PC-9 (cell line): ENCODE measurements around the gene PIEZO2. TPM values are rescaled to one million over a fixed set of nuclear protein-coding genes. Genes with fewer than 3 reads are reported as not detected.

Experiments used
- BruUV-seq: library from RNA; stranded (reverse); fragments of 400-500 nt; replicated peaks from 2 replicates; lab custom pipeline; 2021; lab: Mats Ljungman, UMichigan
- CTCF ChIA-PET: fragments of 300-600 bp; sonication (Branson Sonifier 250); formaldehyde crosslinking; loops from one replicate; lab custom pipeline; 2022; ENCODE audit warnings: antibody characterized with exemption; lab: Charles Lee
- POLR2A ChIA-PET: fragments of 300-600 bp; sonication (Branson Sonifier 250); formaldehyde crosslinking; loops from one replicate; lab custom pipeline; 2022; ENCODE audit warnings: antibody characterized with exemption; ENCODE audit not compliant: unreplicated experiment; lab: Charles Lee
- DNase-seq, 2 experiments: peaks; one replicate each; pipeline versions ENCODE4 v3.0.0 to v3.0.0-alpha.2; 2015 to 2022; ENCODE audit warnings: mixed read lengths in 1 of 2
- H2AFZ ChIP-seq: fragments of 200-600 bp; sonication (generic); 2 replicates; pipeline ENCODE4 v1.8.1; 2017; ENCODE audit warnings: antibody characterized with exemption
- H3F3A ChIP-seq: fragments of 200-600 bp; sonication (generic); 2 replicates; pipeline ENCODE4 v1.8.1; 2017; ENCODE audit warnings: antibody characterized with exemption, mild to moderate bottlenecking, low read depth; ENCODE audit not compliant: insufficient read depth
- H3K27ac ChIP-seq: fragments of 200-600 bp; sonication (generic); 2 replicates; pipeline ENCODE4 v1.6.1; 2016; ENCODE audit warnings: mixed run types
- H3K27me3 ChIP-seq: fragments of 200-600 bp; sonication (generic); 2 replicates; pipeline ENCODE4 v1.6.1; 2016; ENCODE audit warnings: low read depth, mixed run types; ENCODE audit not compliant: insufficient read depth
- H3K36me3 ChIP-seq: fragments of 200-600 bp; sonication (generic); 2 replicates; pipeline ENCODE4 v1.6.1; 2016; ENCODE audit warnings: low read depth, mixed run types
- H3K4me1 ChIP-seq: fragments of 200-600 bp; sonication (generic); replicated peaks from 2 replicates; pipeline ENCODE4 v1.6.1; 2016; ENCODE audit warnings: mixed run types; ENCODE audit not compliant: insufficient read depth
- H3K4me2 ChIP-seq: fragments of 200-600 bp; sonication (generic); 2 replicates; pipeline ENCODE4 v1.6.1; 2017; ENCODE audit warnings: mixed run types
- H3K4me3 ChIP-seq: fragments of 200-600 bp; sonication (generic); 2 replicates; pipeline ENCODE4 v1.6.1; 2016; ENCODE audit warnings: mixed run types
- H3K79me2 ChIP-seq: fragments of 200-600 bp; sonication (generic); 2 replicates; pipeline ENCODE4 v1.6.1; 2017; ENCODE audit warnings: low read depth, mixed run types
- H3K9me2 ChIP-seq: fragments of 200-600 bp; sonication (generic); 2 replicates; pipeline ENCODE4 v1.8.1; 2017; ENCODE audit warnings: mild to moderate bottlenecking; ENCODE audit not compliant: insufficient read depth
- H3K9me3 ChIP-seq: fragments of 200-600 bp; sonication (generic); 2 replicates; pipeline ENCODE4 v1.8.1; 2016; ENCODE audit warnings: low read depth; ENCODE audit not compliant: insufficient read depth
- H4K20me1 ChIP-seq: fragments of 200-600 bp; sonication (generic); 2 replicates; pipeline ENCODE4 v1.8.1; 2017; ENCODE audit not compliant: insufficient read depth
- EZH2 ChIP-seq: fragments of 200-600 bp; sonication (generic); IDR thresholded peaks from 2 replicates; pipeline ENCODE4 v1.8.0; 2017; ENCODE audit warnings: antibody characterized with exemption, low read depth
- intact Hi-C: fragments of 100-400 bp; cut with micrococcal nuclease; formaldehyde crosslinking; loops from one replicate; pipeline ENCODE4 v1.10.0; 2022; ENCODE audit not compliant: unreplicated experiment
- total RNA-seq: library from RNA; stranded (reverse); gene quantifications from 2 replicates; pipeline ENCODE4 v1.2.3, GENCODE V29; 2021
- TF ChIP-seq, protein P1 (sequence below): fragments of 200-600 bp; sonication (generic); conservative IDR thresholded peaks from 2 replicates; pipeline ENCODE4 v1.6.1; 2017; ENCODE audit warnings: mixed run types, antibody characterized with exemption, mild to moderate bottlenecking, moderate library complexity

PIEZO2 gene
- total RNA-seq, 1 experiment from 2014 or later: not detected

DNA sequence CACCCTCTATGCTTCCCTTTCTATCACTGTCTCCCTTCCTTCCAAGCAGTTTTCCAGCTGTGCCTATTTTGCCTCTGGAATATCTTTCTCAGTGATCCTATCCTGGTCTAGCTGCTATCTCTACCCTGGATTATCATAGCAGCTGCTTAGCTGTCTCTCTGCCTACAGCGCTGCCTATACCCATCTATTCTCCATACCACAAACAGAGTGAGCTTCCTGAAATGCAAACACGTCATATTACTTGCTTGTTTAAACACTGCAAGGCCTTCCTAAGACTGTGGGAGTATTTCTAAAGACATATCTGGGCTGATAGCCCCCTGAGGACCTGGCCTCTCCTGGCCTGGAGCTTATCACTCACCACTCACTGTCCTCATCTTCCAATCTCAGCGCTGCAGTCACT lies 403.4 kb downstream of the PIEZO2 start:
- no TSS peak for BruUV-seq
- H3F3A ChIP-seq: no peaks in the 10 kb centered on the region
- ChIA-PET POLR2A (no interaction called here), CTCF (no interaction called here)
- no peak for DNase-seq
- H3K36me3 ChIP-seq: no peaks in the 10 kb centered on the region
- no peaks in the 10 kb centered on the region for H3K4me1 ChIP-seq
- no peak for TF ChIP-seq EZH2
- TF ChIP-seq, protein P1, sequence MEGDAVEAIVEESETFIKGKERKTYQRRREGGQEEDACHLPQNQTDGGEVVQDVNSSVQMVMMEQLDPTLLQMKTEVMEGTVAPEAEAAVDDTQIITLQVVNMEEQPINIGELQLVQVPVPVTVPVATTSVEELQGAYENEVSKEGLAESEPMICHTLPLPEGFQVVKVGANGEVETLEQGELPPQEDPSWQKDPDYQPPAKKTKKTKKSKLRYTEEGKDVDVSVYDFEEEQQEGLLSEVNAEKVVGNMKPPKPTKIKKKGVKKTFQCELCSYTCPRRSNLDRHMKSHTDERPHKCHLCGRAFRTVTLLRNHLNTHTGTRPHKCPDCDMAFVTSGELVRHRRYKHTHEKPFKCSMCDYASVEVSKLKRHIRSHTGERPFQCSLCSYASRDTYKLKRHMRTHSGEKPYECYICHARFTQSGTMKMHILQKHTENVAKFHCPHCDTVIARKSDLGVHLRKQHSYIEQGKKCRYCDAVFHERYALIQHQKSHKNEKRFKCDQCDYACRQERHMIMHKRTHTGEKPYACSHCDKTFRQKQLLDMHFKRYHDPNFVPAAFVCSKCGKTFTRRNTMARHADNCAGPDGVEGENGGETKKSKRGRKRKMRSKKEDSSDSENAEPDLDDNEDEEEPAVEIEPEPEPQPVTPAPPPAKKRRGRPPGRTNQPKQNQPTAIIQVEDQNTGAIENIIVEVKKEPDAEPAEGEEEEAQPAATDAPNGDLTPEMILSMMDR: no peak
- H4K20me1 ChIP-seq: no peaks in the 10 kb centered on the region
- no peak overlapping the region for H3K4me3 ChIP-seq
- no peak overlapping the region for H2AFZ ChIP-seq
- no peaks in the 10 kb centered on the region for H3K9me3 ChIP-seq
- H3K79me2 ChIP-seq: no peaks in the 10 kb centered on the region
- H3K27me3 ChIP-seq: peaks cover 69% of the 10 kb centered on the region
- H3K4me2 ChIP-seq: no peak overlapping the region
- H3K27ac ChIP-seq: no peak overlapping the region
- H3K9me2 ChIP-seq: no peaks in the 10 kb centered on the region
- intact Hi-C loops: no loop called here

DNA sequence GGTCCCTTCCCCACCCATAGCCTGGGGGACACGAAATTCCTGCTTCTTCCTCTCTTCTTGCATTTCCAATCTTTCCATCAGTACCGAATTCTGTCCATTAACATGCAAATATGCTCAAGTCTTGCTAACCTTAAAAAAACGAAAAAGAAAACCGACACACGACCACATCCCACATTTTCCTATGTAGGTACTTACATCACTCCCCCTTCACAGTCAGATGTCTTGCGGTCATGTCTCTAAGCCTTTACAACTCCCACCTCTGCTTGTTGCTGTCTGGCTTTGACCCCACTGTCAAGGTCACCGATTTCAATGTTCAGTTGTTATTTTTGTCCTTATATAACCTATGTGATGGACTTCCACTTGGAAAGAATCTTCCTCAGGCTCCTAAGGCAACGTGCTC lies 404.1 kb downstream of the PIEZO2 start:
- Histone ChIP-seq H3K36me3 (no peaks in the 10 kb centered on the region), H3K4me3 (no peak overlapping the region), H3K9me2 (no peaks in the 10 kb centered on the region), H3K4me2 (no peak overlapping the region), H3K79me2 (no peaks in the 10 kb centered on the region), H3K9me3 (no peaks in the 10 kb centered on the region), H4K20me1 (no peaks in the 10 kb centered on the region), H3K27ac (no peak overlapping the region), H3F3A (no peaks in the 10 kb centered on the region), H3K4me1 (no peaks in the 10 kb centered on the region), H3K27me3 (peaks cover 69% of the 10 kb centered on the region), H2AFZ (no peak overlapping the region)
- ChIA-PET POLR2A (no interaction called here), CTCF (no interaction called here)
- intact Hi-C loops: no loop called here
- no TSS peak for BruUV-seq
- TF ChIP-seq, protein P1: no peak
- no peak for TF ChIP-seq EZH2
- DNase-seq: no peak

DNA sequence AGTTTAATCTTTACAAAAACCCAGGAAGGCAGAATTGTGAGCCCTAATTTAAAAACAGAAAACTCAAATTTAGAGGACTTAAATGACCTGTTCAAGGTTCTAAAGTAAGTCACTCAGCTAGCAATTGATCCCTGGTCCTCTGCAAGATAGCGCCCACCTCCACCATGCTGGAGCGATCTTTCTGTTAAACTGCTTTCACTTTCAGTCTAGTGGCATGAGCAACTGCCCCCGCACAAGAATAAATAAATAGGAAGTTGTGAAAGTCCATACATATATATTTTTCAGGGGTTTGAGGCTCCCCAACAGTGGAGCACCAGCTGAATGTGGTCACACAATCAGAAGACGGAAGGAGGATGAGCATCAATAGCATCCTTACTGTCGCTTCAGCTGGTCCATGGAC lies 405.6 kb downstream of the PIEZO2 start:
- Histone ChIP-seq H3K27ac (no peak overlapping the region), H3K9me3 (no peaks in the 10 kb centered on the region), H3K4me3 (no peak overlapping the region), H2AFZ (no peak overlapping the region), H3K36me3 (no peaks in the 10 kb centered on the region), H3F3A (no peaks in the 10 kb centered on the region), H3K27me3 (peaks cover 67% of the 10 kb centered on the region), H3K9me2 (no peaks in the 10 kb centered on the region), H3K4me1 (no peaks in the 10 kb centered on the region), H4K20me1 (no peaks in the 10 kb centered on the region), H3K79me2 (no peaks in the 10 kb centered on the region), H3K4me2 (peak overlapping the region; percentile 46)
- BruUV-seq: no TSS peak
- CTCF ChIA-PET: no interaction called here
- no peak for DNase-seq
- intact Hi-C loops: no loop called here
- POLR2A ChIA-PET: no interaction called here
- TF ChIP-seq, protein P1: no peak
- no peak for TF ChIP-seq EZH2
